HG03159 (cell line): Measurements from ENCODE around the gene YY1AP1.
A peak's percentile ranks its signal among the peaks of the same experiment; 100 is the strongest.
"Not testable (repeated sequence)": the region's sequence is repeated elsewhere in the genome, so short reads cannot be mapped to it uniquely, and the experiment has no call there.

Source experiments
- ATAC-seq: cut with Tn5 transposase; IDR thresholded peaks from one replicate; pipeline ENCODE4 v1.9.1; 2021; ENCODE audit warnings: mild to moderate bottlenecking, moderate library complexity; ENCODE audit not compliant: unreplicated experiment

YY1AP1 gene

GRCh38 chr1:155688324-155689080, at the start of gene YY1AP1:
Gene YY1AP1 (minus strand): TSS chr1:155688774. CDS start chr1:155680436, 8,338 bp downstream.
- ATAC-seq: peak; percentile 79

- ATAC-seq: no peak
Observed at GRCh38 chr1:155729031-155729898, 40.7 kb upstream of the YY1AP1 start.

GRCh38 chr1:155725142-155725541, 36.6 kb upstream of the YY1AP1 start:
- ATAC-seq: no peak

GRCh38 chr1:155719703-155720102, 31.1 kb upstream of the YY1AP1 start:
- ATAC-seq: no peak

- not testable (repeated sequence) for ATAC-seq
Observed at GRCh38 chr1:155718524-155719115, 30.0 kb upstream of the YY1AP1 start.

GRCh38 chr1:155717041-155717440, 28.5 kb upstream of the YY1AP1 start:
- peak; percentile 60 for ATAC-seq

GRCh38 chr1:155715777-155716176, 27.2 kb upstream of the YY1AP1 start:
- ATAC-seq: no peak

- not testable (repeated sequence) for ATAC-seq
Observed at GRCh38 chr1:155715056-155715455, 26.5 kb upstream of the YY1AP1 start.

GRCh38 chr1:155713075-155713474, 24.5 kb upstream of the YY1AP1 start:
- ATAC-seq: no peak

GRCh38 chr1:155712636-155713035, 24.1 kb upstream of the YY1AP1 start:
- ATAC-seq: not testable (repeated sequence)

GRCh38 chr1:155711457-155711856, 22.9 kb upstream of the YY1AP1 start:
- ATAC-seq: not testable (repeated sequence)

- ATAC-seq: no peak
Observed at GRCh38 chr1:155709391-155709790, 20.8 kb upstream of the YY1AP1 start.

- no peak for ATAC-seq
Observed at GRCh38 chr1:155706139-155706538, 17.6 kb upstream of the YY1AP1 start.

- not testable (repeated sequence) for ATAC-seq
Observed at GRCh38 chr1:155704414-155704813, 15.8 kb upstream of the YY1AP1 start.

GRCh38 chr1:155703216-155703615, 14.6 kb upstream of the YY1AP1 start:
- no peak for ATAC-seq

GRCh38 chr1:155701675-155702074, 13.1 kb upstream of the YY1AP1 start:
- not testable (repeated sequence) for ATAC-seq

- not testable (repeated sequence) for ATAC-seq
Observed at GRCh38 chr1:155699062-155699461, 10.5 kb upstream of the YY1AP1 start.

- no peak for ATAC-seq
Observed at GRCh38 chr1:155698382-155699038, 9.9 kb upstream of the YY1AP1 start.

- ATAC-seq: not testable (repeated sequence)
Observed at GRCh38 chr1:155697616-155698015, 9.0 kb upstream of the YY1AP1 start.

GRCh38 chr1:155697046-155697445, 8.5 kb upstream of the YY1AP1 start:
- no peak for ATAC-seq

- ATAC-seq: no peak
Observed at GRCh38 chr1:155696524-155696923, 8.0 kb upstream of the YY1AP1 start.
